Hematopoietic multipotent progenitor cell treated with erythropoietin and hydrocortisone succinate and interleukin-3 and kit ligand, for 6 days (in vitro differentiated cells): ENCODE results near the gene DXO.
"Not testable (repeated sequence)": the region's sequence is repeated elsewhere in the genome, so short reads cannot be mapped to it uniquely, and the experiment has no call there.

Experiments used
- DNase-seq: peaks from one replicate; pipeline ENCODE4 v3.0.0-alpha.2; 2015

Gene DXO

GRCh38 chr6:31956796-31957195 lies 15.1 kb downstream of the DXO start:
- no peak for DNase-seq

DNA sequence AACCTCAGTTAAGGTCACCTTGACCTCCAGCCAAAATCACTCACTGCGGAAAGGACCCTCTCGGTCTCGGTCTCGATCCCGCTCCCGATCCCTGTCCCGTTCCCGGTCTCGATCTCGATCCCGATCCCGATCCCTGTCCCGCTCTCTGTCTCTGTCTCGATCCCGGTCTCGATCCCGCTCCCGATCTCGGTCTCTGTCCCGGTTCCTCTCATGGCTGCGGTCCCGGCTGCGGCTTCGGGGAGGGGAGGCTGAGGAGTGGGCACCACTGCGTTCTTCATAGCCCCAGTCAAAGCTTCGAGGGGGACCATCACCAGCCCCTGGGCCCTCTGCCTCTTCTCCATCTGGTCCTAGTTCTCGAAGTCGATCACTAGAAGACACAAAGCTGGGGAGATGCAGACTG lies 17.4 kb downstream of the DXO start:
- DNase-seq, result no peak

DNA sequence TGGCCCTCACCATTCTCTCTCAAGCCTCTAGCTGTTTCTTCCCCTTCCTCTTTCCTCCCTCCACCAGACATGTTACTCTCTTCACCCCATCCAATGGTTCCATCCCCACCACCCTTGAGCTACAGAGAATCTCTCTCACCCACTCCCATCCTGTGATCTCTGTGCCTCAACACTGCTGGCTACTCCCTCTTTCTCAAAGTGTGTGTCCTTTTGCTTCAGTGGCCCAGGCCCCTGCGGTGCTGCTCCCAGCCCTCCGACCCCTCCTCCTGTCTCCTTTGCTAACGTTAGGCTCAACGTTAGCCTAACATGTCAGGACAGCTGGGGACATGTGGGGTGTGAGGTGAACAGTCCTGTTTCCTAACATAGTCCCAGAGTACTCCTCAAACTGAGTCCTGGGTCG lies 19.0 kb downstream of the DXO start:
- no peak for DNase-seq

DNA sequence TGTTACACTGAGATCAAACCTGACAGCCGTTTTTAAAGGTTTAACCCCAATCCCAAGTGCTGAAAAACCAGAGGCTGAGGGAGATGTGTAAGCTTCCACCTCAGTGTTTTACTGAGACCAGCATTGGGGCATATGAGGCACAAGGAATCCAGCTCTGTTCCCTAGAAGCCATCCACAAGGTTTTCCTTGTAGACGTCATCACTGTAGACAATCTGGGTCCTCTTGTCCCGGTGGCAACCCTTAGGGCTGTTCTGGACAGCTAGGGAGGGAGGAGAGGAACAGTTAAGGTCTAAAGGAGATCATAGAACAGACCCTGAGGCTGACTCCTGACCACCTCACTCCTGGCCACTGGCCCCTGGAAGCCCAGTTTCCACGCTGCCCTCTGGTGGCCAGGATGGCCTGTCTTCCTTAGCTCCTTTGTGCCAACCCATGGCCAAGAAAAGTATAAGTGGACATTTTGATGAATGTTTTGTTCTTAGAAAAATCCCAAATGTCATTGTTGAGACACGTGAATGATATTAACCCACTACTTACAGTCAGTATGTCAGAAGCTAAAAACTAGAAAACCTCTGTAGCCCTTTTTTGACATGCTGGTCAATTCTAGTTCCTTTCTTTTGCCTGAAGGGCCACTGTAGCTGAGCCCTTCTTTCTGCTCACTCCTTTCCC lies 19.7 kb downstream of the DXO start:
- peak; percentile 76 for DNase-seq

- DNase-seq, result no peak
These were observed 21.9 kb downstream of the DXO start for GRCh38 chr6:31949926-31950548.

GRCh38 chr6:31948753-31949413 lies 23.1 kb downstream of the DXO start:
- DNase-seq, result peak; percentile 38

DNA sequence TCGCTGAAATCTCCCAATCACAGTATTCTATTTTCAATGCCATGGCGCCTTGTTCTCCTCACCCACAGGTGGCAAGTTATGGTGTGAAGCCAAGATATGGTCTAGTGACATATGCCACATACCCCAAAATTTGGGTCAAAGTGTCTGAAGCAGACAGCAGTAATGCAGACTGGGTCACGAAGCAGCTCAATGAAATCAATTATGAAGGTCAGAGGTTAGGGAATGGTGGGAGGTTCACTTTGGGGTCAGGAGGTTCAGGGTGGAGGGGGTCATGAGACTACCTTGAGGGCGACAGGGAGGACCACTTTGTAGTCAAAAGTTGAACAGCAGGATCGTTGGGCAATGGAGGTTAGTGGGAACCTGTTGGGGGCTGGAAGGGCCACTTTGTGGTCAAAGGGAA lies 23.6 kb downstream of the DXO start:
- no peak for DNase-seq

- DNase-seq, result no peak
These were observed 24.1 kb downstream of the DXO start for GRCh38 chr6:31947864-31948263.

DNA sequence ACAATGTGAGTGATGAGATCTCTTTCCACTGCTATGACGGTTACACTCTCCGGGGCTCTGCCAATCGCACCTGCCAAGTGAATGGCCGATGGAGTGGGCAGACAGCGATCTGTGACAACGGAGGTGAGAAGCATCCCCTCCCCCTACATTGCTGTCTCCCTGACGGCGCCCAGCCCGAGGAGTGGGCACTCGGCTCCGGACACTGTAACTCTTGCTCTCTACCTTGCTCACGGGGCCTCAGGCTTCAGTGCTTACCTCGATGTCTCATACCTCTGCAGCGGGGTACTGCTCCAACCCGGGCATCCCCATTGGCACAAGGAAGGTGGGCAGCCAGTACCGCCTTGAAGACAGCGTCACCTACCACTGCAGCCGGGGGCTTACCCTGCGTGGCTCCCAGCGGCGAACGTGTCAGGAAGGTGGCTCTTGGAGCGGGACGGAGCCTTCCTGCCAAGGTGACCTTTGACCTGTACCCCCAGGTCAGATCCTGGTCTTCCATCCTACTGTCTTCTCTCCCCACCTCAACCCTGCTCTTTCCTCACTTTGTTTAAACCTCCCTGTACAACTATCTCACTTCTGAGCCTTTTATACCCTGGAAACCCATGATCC lies 24.8 kb downstream of the DXO start:
- no peak for DNase-seq

- DNase-seq, result no peak
These were observed 25.5 kb downstream of the DXO start for GRCh38 chr6:31946370-31946885.

DNA sequence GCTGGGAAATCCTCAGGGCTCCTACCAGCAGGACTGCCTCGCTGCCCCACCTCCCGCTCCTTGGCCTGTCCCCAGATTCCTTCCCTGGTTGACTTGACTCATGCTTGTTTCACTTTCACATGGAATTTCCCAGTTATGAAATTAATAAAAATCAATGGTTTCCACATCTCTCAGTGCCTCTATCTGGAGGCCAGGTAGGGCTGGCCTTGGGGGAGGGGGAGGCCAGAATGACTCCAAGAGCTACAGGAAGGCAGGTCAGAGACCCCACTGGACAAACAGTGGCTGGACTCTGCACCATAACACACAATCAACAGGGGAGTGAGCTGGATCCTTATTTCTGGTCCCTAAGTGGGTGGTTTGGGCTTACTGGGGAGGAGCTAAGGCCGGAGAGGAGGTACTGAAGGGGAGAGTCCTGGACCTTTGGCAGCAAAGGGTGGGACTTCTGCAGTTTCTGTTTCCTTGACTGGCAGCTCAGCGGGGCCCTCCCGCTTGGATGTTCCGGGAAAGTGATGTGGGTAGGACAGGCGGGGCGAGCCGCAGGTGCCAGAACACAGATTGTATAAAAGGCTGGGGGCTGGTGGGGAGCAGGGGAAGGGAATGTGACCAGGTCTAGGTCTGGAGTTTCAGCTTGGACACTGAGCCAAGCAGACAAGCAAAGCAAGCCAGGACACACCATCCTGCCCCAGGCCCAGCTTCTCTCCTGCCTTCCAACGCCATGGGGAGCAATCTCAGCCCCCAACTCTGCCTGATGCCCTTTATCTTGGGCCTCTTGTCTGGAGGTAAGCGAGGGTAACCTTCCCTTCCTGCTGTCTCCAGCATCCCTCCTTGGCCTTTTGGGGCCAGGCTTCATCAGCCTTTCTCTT lies 26.2 kb downstream of the DXO start, which contains the start of gene CFB:
Gene CFB, plus strand, starts transcription at position 589 of the 863 bp plus-strand sequence. Its CDS starts 127 bp downstream, at position 716.
- no peak for DNase-seq

GRCh38 chr6:31945154-31945506 lies 26.8 kb downstream of the DXO start:
- no peak for DNase-seq

DNA sequence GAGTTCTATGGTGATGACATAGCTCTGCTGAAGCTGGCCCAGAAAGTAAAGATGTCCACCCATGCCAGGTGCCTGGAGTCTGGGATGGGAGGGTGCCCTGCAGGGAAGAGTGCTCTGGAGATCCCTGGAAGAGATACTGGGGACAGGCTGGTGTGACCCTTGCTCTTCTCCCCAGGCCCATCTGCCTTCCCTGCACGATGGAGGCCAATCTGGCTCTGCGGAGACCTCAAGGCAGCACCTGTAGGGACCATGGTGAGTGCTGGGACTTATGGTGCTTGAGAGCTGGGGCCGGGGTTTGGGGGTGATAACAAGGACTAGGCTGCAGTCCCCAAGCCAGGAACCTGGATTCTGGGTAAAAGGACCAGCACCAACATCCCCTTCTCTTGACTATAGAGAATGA lies 28.2 kb downstream of the DXO start:
- no peak for DNase-seq

DNA sequence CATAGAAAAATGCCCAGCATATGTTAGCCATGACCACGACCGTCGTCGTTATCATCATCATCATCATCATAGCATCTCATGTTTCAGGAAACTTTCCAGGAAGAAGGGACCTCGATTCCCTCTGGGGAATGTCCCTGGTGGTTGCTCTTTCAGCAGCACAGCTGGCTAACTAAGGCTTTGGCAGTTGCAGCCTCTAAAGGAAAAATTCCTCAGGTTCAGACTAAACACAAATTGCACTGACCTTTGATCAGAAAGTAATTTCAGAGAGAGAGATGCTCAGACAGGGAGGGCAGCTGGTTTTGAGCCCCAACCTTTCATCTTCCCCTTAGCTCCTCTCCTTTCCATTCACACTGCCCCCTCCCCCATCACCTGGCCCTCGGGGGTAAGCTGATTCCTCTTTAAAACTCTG lies 31.7 kb downstream of the DXO start:
- no peak for DNase-seq

DNA sequence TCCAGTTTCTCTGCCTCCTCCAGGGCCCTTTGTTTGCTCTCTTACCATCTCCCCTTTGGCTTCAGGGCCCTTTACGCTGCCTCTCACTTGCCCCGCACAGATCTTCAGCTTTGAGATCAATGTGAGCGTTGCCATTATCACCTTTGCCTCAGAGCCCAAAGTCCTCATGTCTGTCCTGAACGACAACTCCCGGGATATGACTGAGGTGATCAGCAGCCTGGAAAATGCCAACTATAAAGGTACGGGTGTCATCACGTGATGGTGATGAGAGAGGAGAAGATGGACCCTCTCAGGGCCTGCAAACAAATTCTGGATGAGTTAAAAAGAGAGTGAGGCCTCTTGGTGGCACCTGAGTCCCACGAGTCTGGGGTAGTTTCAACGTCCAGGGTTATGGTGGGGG lies 36.1 kb downstream of the DXO start:
- DNase-seq, result no peak

DNA sequence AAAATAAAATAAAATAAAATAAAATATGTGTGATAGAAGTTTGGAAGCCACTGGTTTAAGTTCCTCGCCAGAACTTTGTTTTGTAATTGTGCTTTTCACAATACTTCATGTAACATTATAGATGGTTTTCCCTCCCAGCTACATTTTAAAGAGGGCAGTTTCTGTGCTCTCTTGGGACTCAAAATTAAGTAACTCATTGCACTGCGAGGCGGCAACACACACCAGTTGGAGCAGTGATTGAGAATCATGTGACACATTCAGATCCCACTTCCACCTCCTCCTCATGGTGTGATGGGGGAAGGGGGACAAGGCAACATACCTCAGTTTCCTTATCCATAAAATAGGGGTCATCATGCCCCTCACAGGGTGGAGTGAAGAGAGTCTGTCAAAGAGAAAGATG lies 36.9 kb downstream of the DXO start:
- DNase-seq, result no peak

DNA sequence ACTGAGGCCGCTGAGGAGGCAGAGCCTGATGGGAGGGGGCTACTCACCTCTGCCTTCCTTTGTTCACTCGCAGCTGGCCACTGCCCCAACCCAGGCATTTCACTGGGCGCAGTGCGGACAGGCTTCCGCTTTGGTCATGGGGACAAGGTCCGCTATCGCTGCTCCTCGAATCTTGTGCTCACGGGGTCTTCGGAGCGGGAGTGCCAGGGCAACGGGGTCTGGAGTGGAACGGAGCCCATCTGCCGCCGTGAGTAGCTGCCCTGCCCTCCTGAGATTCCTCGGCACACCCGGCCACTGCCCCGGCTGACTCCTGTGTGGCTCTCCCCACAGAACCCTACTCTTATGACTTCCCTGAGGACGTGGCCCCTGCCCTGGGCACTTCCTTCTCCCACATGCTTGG lies 38.4 kb downstream of the DXO start:
- no peak for DNase-seq

DNA sequence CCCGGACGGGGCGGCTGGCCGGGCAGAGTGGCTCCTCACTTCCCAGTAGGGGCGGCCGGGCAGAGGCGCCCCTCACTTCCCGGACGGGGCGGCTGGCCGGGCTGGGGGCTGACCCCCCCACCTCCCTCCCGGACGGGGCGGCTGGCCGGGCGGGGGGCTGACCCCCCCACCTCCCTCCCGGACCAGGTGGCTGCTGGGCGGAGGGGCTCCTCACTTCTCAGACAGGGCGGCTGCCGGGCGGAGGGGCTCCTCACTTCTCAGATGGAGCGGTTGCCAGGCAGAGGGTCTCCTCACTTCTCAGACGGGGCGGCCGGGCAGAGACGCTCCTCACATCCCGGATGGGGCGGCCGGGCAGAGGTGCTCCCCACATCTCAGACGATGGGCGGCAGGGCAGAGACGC lies 39.8 kb downstream of the DXO start:
- not testable (repeated sequence) for DNase-seq

DNA sequence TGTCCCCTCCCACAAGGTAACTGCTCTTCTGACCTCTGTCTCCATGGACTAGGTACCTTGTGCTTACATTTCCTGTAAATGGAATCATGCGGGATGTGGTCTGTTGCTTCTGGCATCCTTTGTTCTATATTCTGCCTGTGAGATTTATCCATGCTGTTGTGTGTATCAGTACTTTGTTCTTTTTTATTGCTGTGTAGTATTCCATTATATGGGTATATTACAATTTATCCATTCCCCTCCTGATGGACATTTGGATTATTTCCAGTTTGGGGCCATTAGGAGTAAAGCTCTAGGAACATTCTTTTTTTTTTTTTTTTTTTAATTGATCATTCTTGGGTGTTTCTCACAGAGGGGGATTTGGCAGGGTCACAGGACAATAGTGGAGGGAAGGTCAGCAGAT lies 41.0 kb downstream of the DXO start:
- DNase-seq, result no peak

- no peak for DNase-seq
These were observed 43.3 kb downstream of the DXO start for GRCh38 chr6:31928672-31928939.

- DNase-seq, result no peak
These were observed 43.9 kb downstream of the DXO start for GRCh38 chr6:31927863-31928671.

- no peak for DNase-seq
These were observed 44.6 kb downstream of the DXO start, which contains the start of gene C2 for GRCh38 chr6:31927242-31927862. TSS of gene C2 (plus strand) at chr6:31927717. CDS start at chr6:31927753, 36 bp downstream.
